GM23248 (cell line): ENCODE measurements around the gene ASB1. TPM values are rescaled to one million over a fixed set of nuclear protein-coding genes. Genes with fewer than 3 reads are reported as not detected.

Experiments used
- DNase-seq: peaks from one replicate; pipeline ENCODE4 v3.0.0-alpha.2; 2015
- H2AFZ ChIP-seq: fragments of 200-600 bp; sonication (generic); 2 replicates; pipeline ENCODE4 v1.6.1; 2016; ENCODE audit warnings: antibody characterized with exemption
- H3F3A ChIP-seq: fragments of 200-600 bp; sonication (generic); 2 replicates; pipeline ENCODE4 v1.6.1; 2016; ENCODE audit warnings: mild to moderate bottlenecking, antibody characterized with exemption, mixed run types; ENCODE audit not compliant: insufficient read depth
- H3K27ac ChIP-seq: fragments of 200-600 bp; sonication (generic); 2 replicates; pipeline ENCODE4 v1.5.1; 2016; ENCODE audit warnings: mild to moderate bottlenecking
- H3K27me3 ChIP-seq: fragments of 200-600 bp; sonication (generic); replicated peaks from 2 replicates; pipeline ENCODE4 v1.6.1; 2016; ENCODE audit warnings: mild to moderate bottlenecking; ENCODE audit not compliant: insufficient read depth
- H3K36me3 ChIP-seq: fragments of 200-600 bp; sonication (generic); 2 replicates; pipeline ENCODE4 v1.6.1; 2016; ENCODE audit warnings: low read depth, mild to moderate bottlenecking
- H3K4me1 ChIP-seq: fragments of 200-600 bp; sonication (generic); 2 replicates; pipeline ENCODE4 v1.6.1; 2016; ENCODE audit warnings: mild to moderate bottlenecking; ENCODE audit not compliant: insufficient read depth
- H3K4me2 ChIP-seq: fragments of 200-600 bp; sonication (generic); one replicate; pipeline ENCODE4 v1.6.1; 2016; ENCODE audit warnings: mild to moderate bottlenecking; ENCODE audit not compliant: unreplicated experiment
- H3K4me3 ChIP-seq: fragments of 200-600 bp; sonication (generic); 2 replicates; pipeline ENCODE4 v1.5.1; 2016; ENCODE audit warnings: mild to moderate bottlenecking
- H3K79me2 ChIP-seq: fragments of 200-600 bp; sonication (generic); 2 replicates; pipeline ENCODE4 v1.6.1; 2016; ENCODE audit warnings: mild to moderate bottlenecking; ENCODE audit not compliant: insufficient read depth
- H3K9ac ChIP-seq: fragments of 200-600 bp; sonication (generic); 2 replicates; pipeline ENCODE4 v1.6.1; 2016; ENCODE audit warnings: mild to moderate bottlenecking
- H3K9me2 ChIP-seq: fragments of 200-600 bp; sonication (generic); 2 replicates; pipeline ENCODE4 v1.6.1; 2016; ENCODE audit warnings: mixed run types, mild to moderate bottlenecking, moderate library complexity; ENCODE audit not compliant: insufficient read depth
- H3K9me3 ChIP-seq: fragments of 200-600 bp; sonication (generic); one replicate; pipeline ENCODE4 v1.6.1; 2017; ENCODE audit warnings: low read depth
- H4K20me1 ChIP-seq: fragments of 200-600 bp; sonication (generic); 2 replicates; pipeline ENCODE4 v1.6.0; 2016; ENCODE audit not compliant: insufficient read depth
- EZH2 ChIP-seq: fragments of 200-600 bp; sonication (generic); IDR thresholded peaks from 2 replicates; pipeline ENCODE4 v1.6.1; 2018; ENCODE audit warnings: antibody characterized with exemption, mild to moderate bottlenecking; ENCODE audit not compliant: insufficient read depth, poor library complexity, severe bottlenecking
- EZH2phosphoT487 ChIP-seq: fragments of 200-600 bp; sonication (generic); IDR thresholded peaks from 2 replicates; pipeline ENCODE4 v1.6.1; 2018; ENCODE audit warnings: antibody characterized with exemption, moderate library complexity, mild to moderate bottlenecking, low read depth; ENCODE audit not compliant: insufficient read depth
- WGBS, 2 experiments: methylation state at CpG; one replicate each; pipeline ENCODE4 v1.1.6; 2015 to 2017; ENCODE audit warnings: low lambda C conversion rate in 2 of 2, low coverage in 1 of 2; ENCODE audit errors: missing lambda C conversion rate in 2 of 2; 5-methylcytosine and 5-hydroxymethylcytosine counted together
- in situ Hi-C: fragments of 300-500 bp; cut with MboI; formaldehyde crosslinking; loops from 2 replicates; pipeline ENCODE4 v1.15.0; 2020
- polyA plus RNA-seq: library from polyadenylated mRNA; unstranded; fragments of >200 nt; fragmentation: Nextera tagmentation; extraction: Ambion mirVana; gene quantifications from 2 replicates; pipeline ENCODE4 v1.2.1, GENCODE V29; 2016
- total RNA-seq: library from RNA; depleted of rRNA; stranded (reverse); fragments of >200 nt; shearing (Covaris generic); gene quantifications from 2 replicates; pipeline ENCODE4 v1.2.3, GENCODE V29; 2014

Gene ASB1
- total and polyA plus RNA-seq, 2 experiments from 2014 or later: 35.3 to 35.5 TPM

DNA sequence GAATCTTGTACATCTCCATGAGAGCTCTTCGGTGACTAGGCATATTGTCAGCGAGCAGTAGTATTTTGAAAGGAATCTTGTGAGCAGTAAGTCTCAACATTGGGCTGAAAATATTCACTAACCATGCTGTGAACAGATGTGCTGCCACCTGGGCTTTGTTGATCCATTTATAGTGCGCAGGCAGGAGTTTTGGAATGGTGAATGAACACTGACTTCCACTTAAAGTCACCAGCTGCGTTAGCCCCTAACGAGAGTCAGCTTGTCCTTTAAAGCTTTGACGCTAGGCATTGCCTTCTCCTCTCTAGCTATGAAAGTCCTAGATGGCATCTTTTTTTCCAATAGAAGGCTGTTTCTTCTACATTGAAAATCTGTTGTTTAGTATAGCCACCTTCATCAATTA lies 4.1 kb downstream of the ASB1 start:
- no peak overlapping the region for H3K9ac ChIP-seq
- H3K9me2 ChIP-seq: no peaks in the 10 kb centered on the region
- H4K20me1 ChIP-seq: no peaks in the 10 kb centered on the region
- H3F3A ChIP-seq: peaks cover 75% of the 10 kb centered on the region
- peaks cover 21% of the 10 kb centered on the region; the same call in 1 of the 2 replicates for H3K36me3 ChIP-seq
- no peak overlapping the region for H2AFZ ChIP-seq
- no peak overlapping the region for H3K4me2 ChIP-seq
- H3K79me2 ChIP-seq: peaks cover 75% of the 10 kb centered on the region
- no peaks in the 10 kb centered on the region for H3K9me3 ChIP-seq
- DNase-seq: no peak
- no peak overlapping the region for H3K4me3 ChIP-seq
- TF ChIP-seq EZH2phosphoT487: no peak
- in situ Hi-C loops: no loop called here
- H3K27me3 ChIP-seq: no peaks in the 10 kb centered on the region
- H3K27ac ChIP-seq: peak overlapping the region; percentile 100
- H3K4me1 ChIP-seq: peaks cover 65% of the 10 kb centered on the region
- WGBS, 2 experiments: 98 to 99% methylated on average over 6 of the region's 6 CpGs

DNA sequence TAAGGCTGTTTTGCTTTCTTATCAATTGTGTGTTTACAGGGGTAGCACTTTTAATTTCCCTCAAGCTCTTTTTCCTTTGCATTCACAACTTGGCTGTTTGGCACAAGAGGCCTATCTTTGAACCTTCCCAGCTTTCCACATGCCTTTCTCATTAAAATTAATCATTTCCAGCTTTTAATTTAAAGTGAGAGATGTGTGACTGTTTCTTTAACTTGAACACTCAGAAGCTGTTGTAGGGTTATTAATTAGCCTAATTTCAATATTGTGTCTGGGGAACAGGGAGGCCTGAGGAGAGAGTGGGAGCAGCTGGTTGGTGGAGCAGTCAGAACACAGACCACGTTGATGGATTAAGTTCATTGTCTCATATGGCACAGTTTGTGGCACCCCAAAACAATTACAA lies 4.7 kb downstream of the ASB1 start:
- Histone ChIP-seq H3K9me3 (no peaks in the 10 kb centered on the region), H3F3A (peaks cover 76% of the 10 kb centered on the region), H3K36me3 (peaks cover 26% of the 10 kb centered on the region), H3K27ac (peak overlapping the region; percentile 100), H3K4me3 (0 out of 2 replicates have a peak overlapping the region, but pooled peaks have one; percentile 0), H4K20me1 (no peaks in the 10 kb centered on the region), H3K27me3 (no peaks in the 10 kb centered on the region), H3K9me2 (no peaks in the 10 kb centered on the region), H2AFZ (no peak overlapping the region), H3K4me1 (peaks cover 70% of the 10 kb centered on the region), H3K79me2 (peaks cover 81% of the 10 kb centered on the region), H3K9ac (peak overlapping the region; percentile 22), H3K4me2 (peak overlapping the region; percentile 21)
- WGBS, 2 experiments: 3 to 4% methylated on average over 1 of the region's 1 CpG
- no peak for TF ChIP-seq EZH2
- TF ChIP-seq EZH2phosphoT487: no peak
- in situ Hi-C loops: no loop called here
- no peak for DNase-seq

DNA sequence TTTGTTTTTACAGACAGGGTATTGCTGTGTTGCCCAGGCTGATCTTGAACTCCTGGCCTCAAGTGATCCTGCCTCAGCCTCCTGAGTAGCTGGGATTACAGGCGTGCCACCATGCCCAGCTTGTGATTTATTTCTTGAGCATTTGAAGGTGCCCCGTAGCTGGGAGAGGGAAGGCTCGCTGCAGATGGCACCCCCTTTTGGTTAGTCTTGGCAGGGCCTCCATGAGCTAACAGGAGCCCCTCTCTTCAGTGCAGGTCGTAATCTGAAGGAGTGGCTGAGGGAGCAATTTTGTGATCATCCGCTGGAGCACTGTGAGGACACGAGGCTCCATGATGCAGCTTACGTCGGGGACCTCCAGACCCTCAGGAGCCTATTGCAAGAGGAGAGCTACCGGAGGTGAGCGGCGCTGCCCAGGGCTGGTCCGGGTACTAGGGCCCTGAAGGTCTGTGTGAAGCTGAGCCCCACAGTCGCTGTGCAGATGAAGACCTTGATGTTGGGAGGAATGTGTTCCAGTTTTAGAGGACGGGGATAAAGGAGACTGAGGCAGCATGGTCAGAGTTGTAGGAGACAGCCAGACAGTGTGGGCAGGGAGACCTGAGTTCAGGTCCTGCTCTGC lies 6.7 kb downstream of the ASB1 start:
- H3K36me3 ChIP-seq: peaks cover 26% of the 10 kb centered on the region
- H3K79me2 ChIP-seq: peaks cover 87% of the 10 kb centered on the region
- no peaks in the 10 kb centered on the region for H3K27me3 ChIP-seq
- H3F3A ChIP-seq: peaks cover 78% of the 10 kb centered on the region
- in situ Hi-C loops: no loop called here
- no peaks in the 10 kb centered on the region for H4K20me1 ChIP-seq
- H3K4me2 ChIP-seq: peak overlapping the region; percentile 58
- H2AFZ ChIP-seq: no peak overlapping the region
- H3K27ac ChIP-seq: peak overlapping the region; percentile 100
- TF ChIP-seq EZH2phosphoT487 (no peak), EZH2 (no peak)
- H3K9me2 ChIP-seq: no peaks in the 10 kb centered on the region
- peak overlapping the region; percentile 82 for H3K9ac ChIP-seq
- no peak for DNase-seq
- WGBS, 2 experiments: 97 to 98% methylated on average over 14 of the region's 14 CpGs
- H3K4me1 ChIP-seq: peaks cover 81% of the 10 kb centered on the region
- no peaks in the 10 kb centered on the region for H3K9me3 ChIP-seq
- no peak overlapping the region for H3K4me3 ChIP-seq

DNA sequence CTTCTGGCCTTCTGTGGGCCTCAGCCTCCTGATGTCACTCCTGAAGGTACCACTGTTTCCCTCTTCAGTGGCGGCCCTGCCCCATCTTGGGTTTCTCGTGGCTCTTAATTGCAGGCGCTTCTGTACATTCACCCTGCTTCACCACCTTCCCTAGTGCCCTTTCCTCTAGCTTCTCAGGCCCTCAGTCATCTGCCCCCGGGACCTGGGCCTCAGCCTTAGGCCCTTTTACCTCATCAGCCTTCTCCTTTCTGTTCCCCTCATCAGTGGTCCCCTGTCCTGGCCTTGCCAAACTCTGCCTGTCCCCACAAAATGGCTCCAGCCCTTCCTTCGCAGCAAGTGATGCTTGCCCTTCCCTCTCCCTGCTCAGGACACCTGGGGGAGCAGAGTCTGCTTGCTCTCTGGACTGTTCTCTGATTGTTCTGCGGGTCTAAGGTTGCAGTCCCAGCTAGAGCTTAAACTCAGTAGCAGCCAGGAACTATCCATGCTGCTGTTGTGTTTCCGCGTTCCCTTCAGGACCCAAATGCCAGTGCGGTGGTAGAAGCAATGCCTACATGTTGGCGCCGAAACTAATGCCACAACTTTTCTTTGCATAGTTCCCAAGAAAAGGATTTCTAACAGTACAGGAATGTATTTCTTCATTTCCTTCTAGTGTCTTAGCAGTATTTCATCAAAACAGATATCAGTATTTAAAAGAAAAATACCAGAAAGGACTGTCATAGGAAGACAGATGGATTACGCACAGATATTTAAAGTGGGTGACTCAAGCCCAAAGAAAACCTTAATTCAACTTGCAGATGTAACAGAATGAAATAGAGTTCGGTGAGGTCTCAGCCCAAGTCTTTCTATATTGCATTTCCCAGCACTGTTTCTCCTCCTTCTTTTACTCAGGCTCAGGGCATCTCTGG lies 7.5 kb downstream of the ASB1 start:
- H2AFZ ChIP-seq: no peak overlapping the region
- peak overlapping the region; percentile 58 for H3K4me2 ChIP-seq
- WGBS, 2 experiments: 53 to 56% methylated on average over 13 of the region's 13 CpGs
- peaks cover 81% of the 10 kb centered on the region for H3F3A ChIP-seq
- DNase-seq: peak; percentile 95
- H3K79me2 ChIP-seq: peaks cover 86% of the 10 kb centered on the region
- H3K4me3 ChIP-seq: peak overlapping the region; percentile 32; the same call in 1 of the 2 replicates
- H3K9me2 ChIP-seq: no peaks in the 10 kb centered on the region
- no peaks in the 10 kb centered on the region for H4K20me1 ChIP-seq
- peaks cover 29% of the 10 kb centered on the region for H3K36me3 ChIP-seq
- TF ChIP-seq EZH2phosphoT487 (no peak), EZH2 (no peak)
- peak overlapping the region; percentile 83 for H3K9ac ChIP-seq
- in situ Hi-C loops: no loop called here
- peaks cover 81% of the 10 kb centered on the region for H3K4me1 ChIP-seq
- H3K27me3 ChIP-seq: no peaks in the 10 kb centered on the region
- H3K9me3 ChIP-seq: no peaks in the 10 kb centered on the region
- H3K27ac ChIP-seq: peak overlapping the region; percentile 100
